AG09319 (cell line): Measurements from ENCODE around the gene EDC3.
"Not testable (repeated sequence)": the region's sequence is repeated elsewhere in the genome, so short reads cannot be mapped to it uniquely, and the experiment has no call there.

Experiments
- DNase-seq: peaks from one replicate; pipeline ENCODE4 v3.0.0-alpha.2; 2010; ENCODE audit warnings: low read depth; ENCODE audit errors: extremely low read depth
- CTCF ChIP-seq: IDR thresholded peaks from 2 replicates; pipeline ENCODE4 v1.5.1; 2011; ENCODE audit warnings: low read depth, mild to moderate bottlenecking, inconsistent platforms, low read length, moderate library complexity

Gene EDC3

GRCh38 chr15:74695597-74696397, at the start of gene EDC3:
EDC3 (minus strand) TSS chr15:74696024; CDS start chr15:74675124, 20,900 bp downstream.
- no peak for TF ChIP-seq CTCF
- DNase-seq = peak; percentile 29

- TF ChIP-seq CTCF = no peak
- no peak for DNase-seq
Observed at GRCh38 chr15:74742422-74742821, 46.6 kb upstream of the EDC3 start.

DNA sequence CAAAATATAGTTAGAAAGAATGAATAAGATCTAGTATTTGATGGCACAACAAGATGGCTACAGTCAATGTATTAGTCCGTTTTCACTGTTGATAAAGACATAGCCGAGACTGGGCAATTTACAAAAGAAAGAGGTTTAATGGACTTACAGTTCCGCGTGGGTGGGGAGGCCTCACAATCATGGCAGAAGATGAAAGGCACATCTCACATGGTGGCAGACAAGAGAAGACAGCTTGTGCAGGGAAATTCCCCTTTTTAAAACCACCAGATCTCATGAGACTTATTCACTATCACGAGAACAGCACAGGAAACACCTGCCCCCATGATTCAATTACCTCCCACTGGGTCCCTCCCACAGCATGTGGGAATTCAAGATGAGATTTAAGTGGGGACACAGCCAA, 42.4 kb upstream of the EDC3 start:
- DNase-seq = not testable (repeated sequence)

DNA sequence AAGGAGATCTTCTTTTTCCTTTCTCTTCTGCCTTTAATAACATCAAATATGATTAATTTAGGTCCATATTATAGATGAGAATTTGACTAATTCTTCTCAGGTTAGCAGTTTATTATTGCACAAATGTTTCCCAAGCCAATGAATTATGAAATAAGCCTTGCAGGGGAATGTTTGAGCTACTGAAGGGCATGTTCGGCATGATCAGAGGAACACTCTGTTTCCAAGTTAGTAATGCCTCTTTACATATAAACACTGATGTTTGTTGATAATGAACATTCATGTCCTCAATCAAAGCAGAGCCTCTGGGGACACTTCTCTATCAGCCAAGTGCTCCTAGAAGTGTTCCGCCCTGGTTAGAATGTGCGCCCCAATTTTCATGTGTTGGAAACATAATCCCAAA, 39.5 kb upstream of the EDC3 start:
- DNase-seq = no peak

GRCh38 chr15:74733269-74733668, 37.4 kb upstream of the EDC3 start:
- no peak for TF ChIP-seq CTCF
- no peak for DNase-seq

More for the DNA sequence above, 39.5 kb upstream of the EDC3 start:
- TF ChIP-seq CTCF = no peak

- no peak for TF ChIP-seq CTCF
- DNase-seq = no peak
Observed at GRCh38 chr15:74732846-74733245, 37.0 kb upstream of the EDC3 start.

DNA sequence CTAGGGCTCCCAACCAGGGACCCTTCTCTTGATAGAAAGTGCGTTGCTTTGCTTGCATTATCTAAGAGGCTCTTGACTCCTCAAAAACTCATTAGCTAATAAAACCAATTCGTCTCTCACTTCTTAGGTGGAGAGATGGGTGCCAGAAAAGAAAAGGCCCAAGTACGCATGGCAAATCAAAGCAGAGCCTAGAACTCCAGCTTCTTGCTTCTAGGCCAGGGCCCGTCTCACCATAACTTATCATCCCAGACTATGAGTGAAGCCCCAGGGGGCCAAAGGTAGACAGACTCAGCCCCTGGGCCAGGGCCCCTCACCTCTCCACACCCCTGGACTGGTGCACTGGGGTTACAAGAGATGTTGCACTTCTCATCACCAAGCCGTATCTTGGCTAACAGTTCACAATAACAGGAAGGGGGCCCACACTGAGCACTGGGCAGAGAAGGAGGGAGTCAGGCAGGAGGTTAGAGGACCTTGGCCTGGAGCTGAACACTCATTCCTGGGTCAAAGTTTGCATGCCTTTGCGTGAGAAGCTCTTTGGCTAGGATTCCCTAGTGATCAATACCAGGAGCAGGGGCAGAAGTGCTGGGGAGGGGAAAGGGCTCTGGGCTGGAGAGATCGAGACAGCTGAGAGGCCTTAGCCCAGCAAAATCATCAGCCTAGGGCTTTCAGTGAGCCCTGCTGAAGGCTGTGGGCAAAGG, 34.9 kb upstream of the EDC3 start:
- DNase-seq = no peak

DNA sequence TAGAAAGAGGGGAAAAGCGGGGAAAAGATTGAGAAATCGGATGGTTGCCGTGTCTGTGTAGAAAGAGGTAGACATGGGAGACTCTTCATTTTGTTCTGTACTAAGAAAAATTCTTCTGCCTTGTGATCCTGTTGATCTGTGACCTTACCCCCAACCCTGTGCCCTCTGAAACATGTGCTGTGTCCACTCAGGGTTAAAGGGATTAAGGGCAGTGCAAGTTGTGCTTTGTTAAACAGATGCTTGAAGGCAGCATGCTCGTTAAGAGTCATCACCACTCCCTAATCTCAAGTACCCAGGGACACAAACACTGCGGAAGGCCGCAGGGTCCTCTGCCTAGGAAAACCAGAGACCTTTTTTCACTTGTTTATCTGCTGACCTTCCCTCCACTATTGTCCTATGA, 33.5 kb upstream of the EDC3 start:
- not testable (repeated sequence) for DNase-seq

More for the DNA sequence above, 34.9 kb upstream of the EDC3 start:
- no peak for TF ChIP-seq CTCF

DNA sequence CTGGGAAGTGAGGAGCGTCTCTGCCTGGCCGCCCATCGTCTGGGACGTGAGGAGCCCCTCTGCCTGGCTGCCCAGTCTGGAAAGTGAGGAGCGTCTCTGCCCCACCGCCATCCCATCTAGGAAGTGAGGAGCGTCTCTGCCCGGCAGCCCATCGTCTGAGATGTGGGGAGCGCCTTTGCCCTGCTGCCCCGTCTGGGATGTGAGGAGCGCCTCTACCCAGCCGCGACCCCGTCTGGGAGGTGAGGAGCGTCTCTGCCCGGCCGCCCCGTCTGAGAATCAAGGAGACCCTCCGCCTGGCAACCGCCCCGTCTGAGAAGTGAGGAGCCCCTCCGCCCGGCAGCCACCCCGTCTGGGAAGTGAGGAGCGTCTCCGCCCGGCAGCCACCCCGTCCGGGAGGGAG, 32.9 kb upstream of the EDC3 start:
- not testable (repeated sequence) for DNase-seq
